ENCODE data around the gene CCDC141.

The CCDC141 gene

DNA sequence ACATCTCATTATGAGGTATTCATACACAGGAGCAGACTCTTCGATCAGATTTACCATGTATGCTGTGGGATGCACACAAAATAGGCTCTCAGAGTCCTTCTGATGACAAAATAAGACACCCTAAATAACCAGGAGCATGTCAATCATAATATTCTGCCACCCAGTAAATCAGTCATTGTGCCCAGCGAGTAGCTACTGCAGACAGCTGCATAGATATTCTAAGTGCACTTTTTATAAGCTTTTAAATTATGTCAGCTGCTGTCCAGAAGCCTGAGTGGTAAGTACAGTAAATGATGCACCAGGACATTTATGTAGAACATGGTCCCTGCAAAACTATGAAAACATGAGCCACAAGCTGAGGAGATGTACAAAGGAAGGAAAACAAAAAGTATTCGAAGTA lies 102.9 kb downstream of the CCDC141 start:
- no peaks in the 10 kb centered on the region for H3K36me3 ChIP-seq (ENCODE audit: control insufficient read depth in 2 of 2, insufficient read depth in 2 of 2, low read length in 2 of 2)
- no peak overlapping the region for H3K4me3 ChIP-seq (ENCODE audit: low read length in 2 of 2)
- no peak overlapping the region for H3K27ac ChIP-seq (ENCODE audit: low read depth in 2 of 2, low read length in 2 of 2)
- H3K4me1 ChIP-seq (ENCODE audit: control insufficient read depth in 2 of 2, insufficient read depth in 2 of 2, low read length in 2 of 2) = no peaks in the 10 kb centered on the region
- no peaks in the 10 kb centered on the region for H3K27me3 ChIP-seq (ENCODE audit: control insufficient read depth in 2 of 2, insufficient read depth in 2 of 2, low read length in 2 of 2)
- no peak overlapping the region for H3K9ac ChIP-seq (ENCODE audit: low read depth in 1 of 2, low read length in 2 of 2)
- H3K9me3 ChIP-seq (ENCODE audit: control insufficient read depth in 2 of 2, low read length in 2 of 2) = no peaks in the 10 kb centered on the region

DNA sequence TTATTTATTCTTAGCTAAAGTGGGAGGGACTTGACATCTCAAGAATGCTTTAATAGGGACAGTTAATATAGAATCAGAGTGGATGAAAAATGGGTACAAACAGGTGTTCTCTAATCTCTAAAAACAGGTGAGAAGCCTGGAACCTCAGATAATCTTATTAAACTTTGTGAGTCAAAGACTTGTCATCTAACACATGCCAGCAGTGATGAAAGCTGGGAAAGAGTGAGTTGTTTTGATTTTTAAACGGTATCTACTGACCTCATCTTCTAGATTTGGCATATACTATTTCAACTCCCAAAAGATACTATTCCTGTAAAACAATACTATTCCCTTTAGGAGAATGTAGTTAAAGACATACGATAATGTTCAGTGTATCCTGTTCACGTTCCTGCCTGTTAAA lies 103.4 kb downstream of the CCDC141 start:
- Histone ChIP-seq H3K36me3 (ENCODE audit: control insufficient read depth in 2 of 2, insufficient read depth in 2 of 2, low read length in 2 of 2) (no peaks in the 10 kb centered on the region), H3K9me3 (ENCODE audit: control insufficient read depth in 2 of 2, low read length in 2 of 2) (no peaks in the 10 kb centered on the region), H3K9ac (ENCODE audit: low read depth in 1 of 2, low read length in 2 of 2) (no peak overlapping the region), H3K27me3 (ENCODE audit: control insufficient read depth in 2 of 2, insufficient read depth in 2 of 2, low read length in 2 of 2) (no peaks in the 10 kb centered on the region), H3K4me1 (ENCODE audit: control insufficient read depth in 2 of 2, insufficient read depth in 2 of 2, low read length in 2 of 2) (no peaks in the 10 kb centered on the region), H3K27ac (ENCODE audit: low read depth in 2 of 2, low read length in 2 of 2) (no peak overlapping the region), H3K4me3 (ENCODE audit: low read length in 2 of 2) (no peak overlapping the region)

DNA sequence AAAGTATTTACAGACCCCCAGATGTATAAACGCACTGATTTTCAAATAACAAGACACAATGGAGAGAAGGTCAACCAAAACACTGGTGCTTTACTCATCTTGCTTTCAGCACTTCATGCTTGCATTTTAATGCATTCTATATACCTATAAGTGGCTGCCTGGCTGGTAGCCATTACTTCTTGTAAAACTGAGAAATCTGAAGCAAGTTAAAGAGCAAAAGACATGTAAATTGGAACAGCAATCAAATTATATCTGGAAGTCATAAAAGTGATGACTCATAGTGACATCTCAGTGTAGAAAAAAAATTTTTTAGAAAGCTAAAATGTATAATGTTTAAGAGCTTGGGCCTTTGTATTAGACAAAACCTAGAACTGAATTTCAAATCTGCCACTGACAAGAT lies 106.2 kb downstream of the CCDC141 start:
- Histone ChIP-seq H3K9me3 (ENCODE audit: control insufficient read depth in 2 of 2, low read length in 2 of 2) (no peaks in the 10 kb centered on the region), H3K4me3 (ENCODE audit: low read length in 2 of 2) (no peak overlapping the region), H3K9ac (ENCODE audit: low read depth in 1 of 2, low read length in 2 of 2) (no peak overlapping the region), H3K36me3 (ENCODE audit: control insufficient read depth in 2 of 2, insufficient read depth in 2 of 2, low read length in 2 of 2) (no peaks in the 10 kb centered on the region), H3K27ac (ENCODE audit: low read depth in 2 of 2, low read length in 2 of 2) (no peak overlapping the region), H3K27me3 (ENCODE audit: control insufficient read depth in 2 of 2, insufficient read depth in 2 of 2, low read length in 2 of 2) (no peaks in the 10 kb centered on the region), H3K4me1 (ENCODE audit: control insufficient read depth in 2 of 2, insufficient read depth in 2 of 2, low read length in 2 of 2) (no peaks in the 10 kb centered on the region)

DNA sequence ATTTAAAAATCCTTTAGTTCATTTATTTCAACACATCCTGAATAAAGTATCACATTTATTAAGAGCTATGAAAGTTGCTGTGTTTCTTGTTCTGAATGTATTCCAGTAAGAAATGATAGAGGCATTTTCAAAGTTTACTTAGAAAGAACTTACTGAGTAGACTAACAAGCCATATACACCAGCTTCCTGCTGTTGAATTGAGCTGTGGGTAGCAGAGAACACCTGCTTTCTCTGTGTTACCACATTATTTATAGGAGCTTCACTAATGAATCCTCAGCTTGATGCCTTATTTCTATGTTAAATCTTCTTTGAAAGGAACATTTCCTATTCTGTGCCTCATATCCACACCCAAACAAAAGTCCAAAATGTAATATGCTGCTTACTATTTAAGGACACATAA lies 115.4 kb downstream of the CCDC141 start:
- no peak overlapping the region for H3K27ac ChIP-seq (ENCODE audit: low read depth in 2 of 2, low read length in 2 of 2)
- no peaks in the 10 kb centered on the region for H3K9me3 ChIP-seq (ENCODE audit: control insufficient read depth in 2 of 2, low read length in 2 of 2)
- H3K9ac ChIP-seq (ENCODE audit: low read depth in 1 of 2, low read length in 2 of 2) = no peak overlapping the region
- no peaks in the 10 kb centered on the region for H3K4me1 ChIP-seq (ENCODE audit: control insufficient read depth in 2 of 2, insufficient read depth in 2 of 2, low read length in 2 of 2)
- H3K36me3 ChIP-seq (ENCODE audit: control insufficient read depth in 2 of 2, insufficient read depth in 2 of 2, low read length in 2 of 2) = no peaks in the 10 kb centered on the region
- H3K4me3 ChIP-seq (ENCODE audit: low read length in 2 of 2) = no peak overlapping the region
- H3K27me3 ChIP-seq (ENCODE audit: control insufficient read depth in 2 of 2, insufficient read depth in 2 of 2, low read length in 2 of 2) = no peaks in the 10 kb centered on the region

DNA sequence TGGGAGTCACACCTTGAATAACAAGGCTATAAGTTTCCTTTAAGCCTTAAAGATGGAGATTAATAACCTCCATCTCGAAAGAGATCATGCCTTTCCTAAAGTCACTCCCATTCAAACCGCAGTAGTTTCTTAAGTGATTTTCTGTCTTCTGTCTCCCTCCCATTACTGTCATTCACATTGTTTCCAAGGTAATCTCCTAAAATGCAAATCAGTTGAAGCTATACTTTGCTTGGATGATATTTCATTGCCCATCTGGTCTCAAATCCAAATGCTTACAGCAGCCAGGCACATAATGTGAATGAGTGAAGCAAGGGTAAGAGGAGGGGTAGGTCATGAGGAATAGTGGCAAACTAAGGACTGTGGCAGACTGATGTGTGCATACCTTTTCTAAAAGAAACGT lies 116.4 kb downstream of the CCDC141 start:
- Histone ChIP-seq H3K9ac (ENCODE audit: low read depth in 1 of 2, low read length in 2 of 2) (no peak overlapping the region), H3K27me3 (ENCODE audit: control insufficient read depth in 2 of 2, insufficient read depth in 2 of 2, low read length in 2 of 2) (no peaks in the 10 kb centered on the region), H3K9me3 (ENCODE audit: control insufficient read depth in 2 of 2, low read length in 2 of 2) (no peaks in the 10 kb centered on the region), H3K4me1 (ENCODE audit: control insufficient read depth in 2 of 2, insufficient read depth in 2 of 2, low read length in 2 of 2) (no peaks in the 10 kb centered on the region), H3K36me3 (ENCODE audit: control insufficient read depth in 2 of 2, insufficient read depth in 2 of 2, low read length in 2 of 2) (no peaks in the 10 kb centered on the region), H3K4me3 (ENCODE audit: low read length in 2 of 2) (no peak overlapping the region), H3K27ac (ENCODE audit: low read depth in 2 of 2, low read length in 2 of 2) (no peak overlapping the region)

DNA sequence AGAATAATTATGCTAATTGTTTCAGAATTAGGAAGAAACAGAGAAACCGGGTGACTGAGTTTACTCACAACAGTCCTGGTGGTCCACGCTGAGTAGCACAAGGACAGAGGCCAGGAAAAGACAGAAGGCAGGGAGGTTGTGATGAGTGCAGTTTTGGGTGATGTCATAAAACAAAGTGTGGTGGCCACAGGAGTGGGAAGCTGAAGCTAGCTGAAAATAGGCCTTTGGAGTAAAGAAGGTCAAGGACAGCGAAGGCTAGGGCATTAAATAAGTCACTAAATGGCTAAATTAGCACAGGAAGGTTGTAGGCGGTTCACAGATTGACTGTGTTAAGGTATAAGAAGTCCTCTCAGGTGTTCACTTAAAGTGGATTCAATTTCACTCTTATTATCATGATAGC lies 121.9 kb downstream of the CCDC141 start:
- H3K9ac ChIP-seq (ENCODE audit: low read depth in 1 of 2, low read length in 2 of 2) = no peak overlapping the region
- no peaks in the 10 kb centered on the region for H3K9me3 ChIP-seq (ENCODE audit: control insufficient read depth in 2 of 2, low read length in 2 of 2)
- H3K4me1 ChIP-seq (ENCODE audit: control insufficient read depth in 2 of 2, insufficient read depth in 2 of 2, low read length in 2 of 2) = no peaks in the 10 kb centered on the region
- no peaks in the 10 kb centered on the region for H3K36me3 ChIP-seq (ENCODE audit: control insufficient read depth in 2 of 2, insufficient read depth in 2 of 2, low read length in 2 of 2)
- H3K27me3 ChIP-seq (ENCODE audit: control insufficient read depth in 2 of 2, insufficient read depth in 2 of 2, low read length in 2 of 2) = no peaks in the 10 kb centered on the region
- H3K4me3 ChIP-seq (ENCODE audit: low read length in 2 of 2) = no peak overlapping the region
- no peak overlapping the region for H3K27ac ChIP-seq (ENCODE audit: low read depth in 2 of 2, low read length in 2 of 2)

DNA sequence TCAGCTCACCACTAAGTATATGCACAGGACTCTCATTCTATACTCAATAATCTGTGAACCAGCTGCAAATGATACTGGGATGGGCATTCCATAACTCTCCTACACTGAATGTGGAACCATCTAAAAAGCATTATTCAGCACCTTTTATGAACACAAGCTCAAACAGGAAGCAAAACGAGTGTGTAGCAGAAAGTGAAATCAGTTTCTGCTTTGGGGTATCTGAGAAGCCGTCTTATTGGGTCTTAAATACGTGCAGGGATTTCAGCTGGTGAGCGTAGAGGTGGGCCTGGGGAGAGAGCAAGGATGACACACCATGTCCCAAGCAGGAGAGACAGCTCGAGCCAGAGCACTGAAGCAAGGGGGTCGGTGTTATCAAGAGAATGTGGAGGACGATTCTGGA lies 122.8 kb downstream of the CCDC141 start:
- Histone ChIP-seq H3K27ac (ENCODE audit: low read depth in 2 of 2, low read length in 2 of 2) (no peak overlapping the region), H3K9me3 (ENCODE audit: control insufficient read depth in 2 of 2, low read length in 2 of 2) (no peaks in the 10 kb centered on the region), H3K4me3 (ENCODE audit: low read length in 2 of 2) (no peak overlapping the region)

DNA sequence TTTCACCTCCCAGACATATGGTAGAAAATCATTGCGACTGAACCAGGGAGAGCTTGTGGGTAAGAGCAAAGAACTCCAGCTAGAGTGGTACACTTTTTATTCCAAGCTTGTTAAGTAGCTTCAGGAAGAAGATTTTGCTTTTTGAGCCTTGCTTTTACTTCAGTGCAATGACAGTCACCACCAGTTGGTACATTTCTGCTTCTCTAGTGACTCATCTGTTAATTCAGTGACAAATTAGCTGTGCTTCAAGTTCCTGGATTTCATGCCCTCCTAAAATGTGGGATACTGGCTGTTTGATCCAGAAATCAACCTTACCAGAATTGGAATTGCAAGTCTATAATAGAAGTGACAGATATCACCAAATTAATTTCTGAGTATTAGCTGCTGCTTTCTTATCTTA lies 125.1 kb downstream of the CCDC141 start:
- Histone ChIP-seq H3K27ac (ENCODE audit: low read depth in 2 of 2, low read length in 2 of 2) (no peak overlapping the region), H3K36me3 (ENCODE audit: control insufficient read depth in 2 of 2, insufficient read depth in 2 of 2, low read length in 2 of 2) (no peaks in the 10 kb centered on the region), H3K9me3 (ENCODE audit: control insufficient read depth in 2 of 2, low read length in 2 of 2) (no peaks in the 10 kb centered on the region), H3K27me3 (ENCODE audit: control insufficient read depth in 2 of 2, insufficient read depth in 2 of 2, low read length in 2 of 2) (no peaks in the 10 kb centered on the region), H3K4me3 (ENCODE audit: low read length in 2 of 2) (no peak overlapping the region), H3K9ac (ENCODE audit: low read depth in 1 of 2, low read length in 2 of 2) (no peak overlapping the region), H3K4me1 (ENCODE audit: control insufficient read depth in 2 of 2, insufficient read depth in 2 of 2, low read length in 2 of 2) (no peaks in the 10 kb centered on the region)

More for the DNA sequence above, 122.8 kb downstream of the CCDC141 start:
- Histone ChIP-seq H3K9ac (ENCODE audit: low read depth in 1 of 2, low read length in 2 of 2) (no peak overlapping the region), H3K36me3 (ENCODE audit: control insufficient read depth in 2 of 2, insufficient read depth in 2 of 2, low read length in 2 of 2) (no peaks in the 10 kb centered on the region), H3K27me3 (ENCODE audit: control insufficient read depth in 2 of 2, insufficient read depth in 2 of 2, low read length in 2 of 2) (no peaks in the 10 kb centered on the region), H3K4me1 (ENCODE audit: control insufficient read depth in 2 of 2, insufficient read depth in 2 of 2, low read length in 2 of 2) (no peaks in the 10 kb centered on the region)

DNA sequence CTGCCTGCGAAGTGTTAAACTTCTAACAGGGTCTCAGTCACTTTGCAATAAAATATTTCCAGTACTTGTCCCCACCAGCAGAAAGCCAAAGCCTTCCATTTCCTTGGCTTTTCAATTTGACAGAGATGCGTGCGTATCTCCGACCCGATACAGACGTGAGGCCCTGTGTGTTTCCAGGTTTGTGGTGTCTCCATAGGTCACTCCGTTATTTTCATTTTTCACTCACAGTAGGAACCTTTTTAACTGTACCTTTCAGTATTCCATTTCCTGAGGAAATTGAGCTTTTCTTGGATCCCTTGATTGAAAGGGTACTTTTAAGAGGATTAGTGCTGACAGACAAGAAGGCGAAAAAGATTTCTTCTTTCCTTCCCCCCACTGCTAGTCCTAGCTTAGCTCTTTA lies 126.4 kb downstream of the CCDC141 start:
- H3K36me3 ChIP-seq (ENCODE audit: control insufficient read depth in 2 of 2, insufficient read depth in 2 of 2, low read length in 2 of 2) = no peaks in the 10 kb centered on the region
- H3K9me3 ChIP-seq (ENCODE audit: control insufficient read depth in 2 of 2, low read length in 2 of 2) = no peaks in the 10 kb centered on the region
- no peak overlapping the region for H3K4me3 ChIP-seq (ENCODE audit: low read length in 2 of 2)
- H3K9ac ChIP-seq (ENCODE audit: low read depth in 1 of 2, low read length in 2 of 2) = no peak overlapping the region
- H3K27ac ChIP-seq (ENCODE audit: low read depth in 2 of 2, low read length in 2 of 2) = no peak overlapping the region
- no peaks in the 10 kb centered on the region for H3K4me1 ChIP-seq (ENCODE audit: control insufficient read depth in 2 of 2, insufficient read depth in 2 of 2, low read length in 2 of 2)
- H3K27me3 ChIP-seq (ENCODE audit: control insufficient read depth in 2 of 2, insufficient read depth in 2 of 2, low read length in 2 of 2) = no peaks in the 10 kb centered on the region

DNA sequence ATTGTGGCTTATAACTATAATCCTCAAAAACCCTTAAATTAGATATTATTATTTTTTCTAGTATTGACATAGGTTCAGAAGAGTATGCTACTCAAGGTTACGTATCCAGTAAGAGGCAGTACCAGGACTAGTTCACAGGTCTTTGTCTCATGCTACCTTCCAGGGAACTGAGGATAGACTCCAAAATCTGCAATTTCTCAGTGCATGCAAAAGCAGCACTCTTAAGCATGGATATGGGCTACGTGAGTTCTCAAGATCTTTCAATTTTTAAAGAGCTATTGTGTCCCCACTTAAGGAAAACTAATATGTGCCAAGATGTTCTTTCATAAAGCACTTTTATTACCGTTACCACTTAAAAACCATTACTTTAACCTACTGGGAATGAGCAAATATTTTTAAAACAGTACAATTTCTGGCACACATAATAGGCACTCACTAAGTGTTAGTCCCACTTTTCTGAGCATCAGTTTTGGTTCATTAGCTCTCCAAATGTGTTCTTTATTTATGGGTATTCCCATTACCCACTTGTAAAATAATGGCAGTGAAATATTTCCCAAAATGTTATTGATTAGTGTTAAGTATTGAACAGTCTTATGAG lies 128.9 kb downstream of the CCDC141 start:
- no peaks in the 10 kb centered on the region for H3K4me1 ChIP-seq (ENCODE audit: control insufficient read depth in 2 of 2, insufficient read depth in 2 of 2, low read length in 2 of 2)
- no peaks in the 10 kb centered on the region for H3K9me3 ChIP-seq (ENCODE audit: control insufficient read depth in 2 of 2, low read length in 2 of 2)
- H3K27ac ChIP-seq (ENCODE audit: low read depth in 2 of 2, low read length in 2 of 2) = no peak overlapping the region
- no peaks in the 10 kb centered on the region for H3K27me3 ChIP-seq (ENCODE audit: control insufficient read depth in 2 of 2, insufficient read depth in 2 of 2, low read length in 2 of 2)
- no peak overlapping the region for H3K4me3 ChIP-seq (ENCODE audit: low read length in 2 of 2)
- H3K36me3 ChIP-seq (ENCODE audit: control insufficient read depth in 2 of 2, insufficient read depth in 2 of 2, low read length in 2 of 2) = no peaks in the 10 kb centered on the region
- H3K9ac ChIP-seq (ENCODE audit: low read depth in 1 of 2, low read length in 2 of 2) = no peak overlapping the region

DNA sequence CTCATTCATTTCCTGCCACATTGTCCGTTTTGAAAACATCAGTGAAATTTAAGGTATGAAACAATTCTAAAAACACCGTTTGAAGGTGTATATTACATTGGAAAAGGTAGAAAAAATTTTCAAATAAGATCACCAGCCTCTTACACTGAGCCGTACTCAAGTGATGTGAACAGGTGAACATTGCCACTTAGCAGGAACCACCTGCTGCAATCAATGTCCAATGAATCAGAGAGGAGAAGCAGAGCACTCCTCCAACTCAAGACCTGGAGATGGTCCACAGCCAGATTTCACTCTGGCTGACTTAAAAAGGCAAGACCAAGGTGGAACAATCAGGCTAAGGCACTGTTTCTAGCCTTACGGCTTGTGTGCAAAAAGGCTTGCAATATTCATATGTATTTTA lies 132.4 kb downstream of the CCDC141 start:
- no peaks in the 10 kb centered on the region for H3K36me3 ChIP-seq (ENCODE audit: control insufficient read depth in 2 of 2, insufficient read depth in 2 of 2, low read length in 2 of 2)
- no peak overlapping the region for H3K9ac ChIP-seq (ENCODE audit: low read depth in 1 of 2, low read length in 2 of 2)
- no peaks in the 10 kb centered on the region for H3K4me1 ChIP-seq (ENCODE audit: control insufficient read depth in 2 of 2, insufficient read depth in 2 of 2, low read length in 2 of 2)
- no peak overlapping the region for H3K4me3 ChIP-seq (ENCODE audit: low read length in 2 of 2)
- H3K27me3 ChIP-seq (ENCODE audit: control insufficient read depth in 2 of 2, insufficient read depth in 2 of 2, low read length in 2 of 2) = no peaks in the 10 kb centered on the region
- H3K27ac ChIP-seq (ENCODE audit: low read depth in 2 of 2, low read length in 2 of 2) = no peak overlapping the region
- no peaks in the 10 kb centered on the region for H3K9me3 ChIP-seq (ENCODE audit: control insufficient read depth in 2 of 2, low read length in 2 of 2)
